ENCODE results near the gene SMCP.

The SMCP gene

GRCh38 chr1:152878042-152878441 is at the start of gene SMCP:
TSS of gene SMCP (plus strand) at chr1:152878322. CDS start at chr1:152884423, 6,101 bp downstream.
- Histone ChIP-seq H3K4me1 (ENCODE audit: insufficient read depth, low read length) (no peaks in the 10 kb centered on the region), H3K9ac (ENCODE audit: low read depth, low read length) (no peak within 1 kb of the TSS), H3K9me3 (ENCODE audit: control insufficient read depth, insufficient read depth, low read length) (no peaks in the 10 kb centered on the region), H3K36me3 (ENCODE audit: insufficient read depth, low read length) (no peaks in the 10 kb centered on the region)

DNA sequence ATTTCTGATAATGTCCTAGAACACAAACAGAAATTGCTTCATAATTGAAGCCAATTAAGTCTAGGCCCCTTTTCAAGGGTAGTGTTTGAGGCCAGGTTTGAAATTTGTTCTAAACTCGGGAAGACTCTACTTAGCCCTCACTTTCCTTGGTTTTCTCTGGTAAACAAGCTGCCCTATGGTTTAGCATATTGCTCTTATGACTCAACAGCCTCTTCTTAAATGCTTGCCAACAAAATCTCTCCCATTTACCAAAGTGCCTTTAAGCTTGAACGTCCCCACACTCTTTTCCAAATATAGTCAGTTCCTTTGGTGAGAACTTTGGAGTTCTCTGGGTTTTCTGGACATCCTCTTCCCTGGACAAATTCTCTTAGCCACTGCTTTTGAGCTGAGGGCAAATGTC is 41.3 kb upstream of the SMCP start:
- H3K9ac ChIP-seq (ENCODE audit: low read depth, low read length) = no peak overlapping the region

DNA sequence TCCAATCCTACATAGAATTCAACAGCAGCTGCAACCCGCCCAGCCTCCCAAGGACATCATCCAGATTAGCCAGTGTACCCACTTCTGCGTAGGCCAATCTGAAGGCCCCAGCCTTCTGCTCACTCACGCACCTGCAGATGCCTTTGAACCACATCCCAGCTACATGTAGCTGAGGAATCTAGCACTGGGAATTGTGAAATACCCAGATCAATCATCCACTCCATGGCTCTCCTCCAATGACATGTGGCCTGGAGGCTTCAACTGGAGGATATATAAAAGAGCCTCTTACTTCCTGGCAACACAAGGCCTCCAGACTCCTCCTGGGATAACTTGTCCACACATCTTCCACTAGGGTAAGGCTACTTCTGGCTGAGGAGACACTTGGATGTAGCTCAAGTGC is 35.6 kb upstream of the SMCP start, which contains the start of gene LCE6A:
LCE6A (plus strand) TSS at position 301 of the 400 bp plus-strand sequence. CDS start 665 bp downstream, outside the sequence.
- H3K9ac ChIP-seq (ENCODE audit: low read depth, low read length) = no peak within 1 kb of the TSS
- no peaks in the 10 kb centered on the region for H3K9me3 ChIP-seq (ENCODE audit: control insufficient read depth, insufficient read depth, low read length)
- H3K4me1 ChIP-seq (ENCODE audit: insufficient read depth, low read length) = no peaks in the 10 kb centered on the region
- no peaks in the 10 kb centered on the region for H3K36me3 ChIP-seq (ENCODE audit: insufficient read depth, low read length)

More for the DNA sequence above, 41.3 kb upstream of the SMCP start:
- Histone ChIP-seq H3K36me3 (ENCODE audit: insufficient read depth, low read length) (no peaks in the 10 kb centered on the region), H3K9me3 (ENCODE audit: control insufficient read depth, insufficient read depth, low read length) (no peaks in the 10 kb centered on the region), H3K4me1 (ENCODE audit: insufficient read depth, low read length) (no peaks in the 10 kb centered on the region)

GRCh38 chr1:152855661-152856060 is 22.5 kb upstream of the SMCP start:
- no peaks in the 10 kb centered on the region for H3K9me3 ChIP-seq (ENCODE audit: control insufficient read depth, insufficient read depth, low read length)
- H3K36me3 ChIP-seq (ENCODE audit: insufficient read depth, low read length) = no peaks in the 10 kb centered on the region
- no peak overlapping the region for H3K9ac ChIP-seq (ENCODE audit: low read depth, low read length)
- no peaks in the 10 kb centered on the region for H3K4me1 ChIP-seq (ENCODE audit: insufficient read depth, low read length)

DNA sequence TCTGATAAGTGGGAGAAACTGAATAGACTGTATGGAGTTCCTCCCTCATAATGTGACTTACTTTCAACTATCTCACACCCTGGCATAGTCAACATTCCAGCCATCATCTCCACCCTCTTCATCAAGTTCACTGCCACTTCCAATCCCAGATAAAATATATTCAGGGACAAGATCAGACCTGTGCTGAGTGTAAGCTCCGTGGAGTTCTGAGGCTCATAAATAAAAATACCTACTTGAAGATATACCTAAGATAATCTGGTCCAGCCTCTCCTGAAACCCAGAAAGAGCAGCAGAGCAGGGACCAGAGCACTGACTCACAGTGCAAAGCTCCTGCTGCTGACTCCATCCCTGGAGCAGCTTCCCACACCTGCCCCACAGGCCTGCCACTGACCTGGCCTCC is 20.1 kb upstream of the SMCP start:
- Histone ChIP-seq H3K4me1 (ENCODE audit: insufficient read depth, low read length) (no peaks in the 10 kb centered on the region), H3K36me3 (ENCODE audit: insufficient read depth, low read length) (no peaks in the 10 kb centered on the region), H3K9ac (ENCODE audit: low read depth, low read length) (no peak overlapping the region), H3K9me3 (ENCODE audit: control insufficient read depth, insufficient read depth, low read length) (no peaks in the 10 kb centered on the region)

DNA sequence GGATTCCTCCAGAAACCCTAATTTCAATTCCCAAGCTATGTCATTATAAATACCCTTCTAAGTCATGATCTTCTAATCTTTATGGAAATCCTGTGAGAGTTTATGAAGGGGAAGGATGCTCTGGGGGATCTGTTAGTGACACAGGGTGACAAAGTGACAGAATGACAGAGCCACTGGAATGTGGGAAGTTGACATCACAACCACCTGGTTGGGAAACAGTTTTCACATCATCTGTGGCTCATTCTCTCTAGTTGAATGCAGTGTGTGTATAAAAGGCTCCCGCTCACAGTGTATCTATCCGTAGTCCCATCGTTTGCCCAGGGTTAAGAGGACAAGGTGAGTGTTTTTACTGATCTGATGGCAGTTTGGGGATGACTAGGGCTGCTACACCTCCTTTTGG is 18.4 kb upstream of the SMCP start, which contains the start of gene LCE7A:
LCE7A (plus strand) TSS at position 301 of the 400 bp plus-strand sequence. CDS start 702 bp downstream, outside the sequence.
- Histone ChIP-seq H3K9ac (ENCODE audit: low read depth, low read length) (no peak within 1 kb of the TSS), H3K9me3 (ENCODE audit: control insufficient read depth, insufficient read depth, low read length) (no peaks in the 10 kb centered on the region), H3K4me1 (ENCODE audit: insufficient read depth, low read length) (no peaks in the 10 kb centered on the region), H3K36me3 (ENCODE audit: insufficient read depth, low read length) (no peaks in the 10 kb centered on the region)

- no peaks in the 10 kb centered on the region for H3K4me1 ChIP-seq (ENCODE audit: insufficient read depth, low read length)
- no peaks in the 10 kb centered on the region for H3K9me3 ChIP-seq (ENCODE audit: control insufficient read depth, insufficient read depth, low read length)
- H3K36me3 ChIP-seq (ENCODE audit: insufficient read depth, low read length) = no peaks in the 10 kb centered on the region
- H3K9ac ChIP-seq (ENCODE audit: low read depth, low read length) = no peak overlapping the region
Measured at GRCh38 chr1:152860129-152860528, 18.0 kb upstream of the SMCP start.

DNA sequence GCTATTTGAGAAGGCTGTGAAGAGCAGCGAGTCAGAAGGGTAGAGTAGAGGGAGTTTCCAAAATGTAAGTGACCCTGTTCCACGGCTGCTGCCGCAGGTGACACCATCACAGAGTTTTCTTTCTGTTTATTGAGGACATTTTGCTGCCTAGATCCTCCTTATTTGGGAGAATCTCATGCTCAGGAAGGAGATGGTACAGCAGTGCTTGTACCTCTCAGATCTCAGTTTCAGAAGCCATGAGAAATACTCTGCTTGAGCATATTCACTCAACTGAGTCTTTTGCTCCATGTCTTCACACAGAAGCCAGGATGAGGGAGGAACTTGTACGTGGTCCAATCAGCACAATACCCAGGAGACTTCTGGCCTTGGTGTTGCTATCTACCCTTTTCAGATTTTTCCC is 16.7 kb upstream of the SMCP start:
- H3K36me3 ChIP-seq (ENCODE audit: insufficient read depth, low read length) = no peaks in the 10 kb centered on the region
- H3K9ac ChIP-seq (ENCODE audit: low read depth, low read length) = no peak overlapping the region
- no peaks in the 10 kb centered on the region for H3K4me1 ChIP-seq (ENCODE audit: insufficient read depth, low read length)
- H3K9me3 ChIP-seq (ENCODE audit: control insufficient read depth, insufficient read depth, low read length) = no peaks in the 10 kb centered on the region

DNA sequence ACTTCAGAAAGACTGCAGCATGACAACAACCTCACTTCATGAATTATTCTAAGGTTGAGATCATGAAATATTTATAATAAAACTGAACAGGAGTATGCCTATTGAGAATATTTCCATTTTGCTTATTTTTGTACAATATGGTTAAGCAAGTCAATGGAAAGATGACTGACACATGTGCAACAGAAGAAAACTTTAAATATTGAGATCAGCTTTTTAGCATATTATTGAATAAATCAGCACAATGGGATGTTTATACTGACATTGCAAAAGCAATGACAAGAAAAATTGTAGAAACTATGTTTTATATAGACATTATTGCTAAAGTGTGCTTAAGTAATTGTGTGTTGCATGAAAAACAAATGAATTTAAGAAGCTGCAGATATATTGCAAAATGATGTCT is 13.7 kb upstream of the SMCP start:
- Histone ChIP-seq H3K9me3 (ENCODE audit: control insufficient read depth, insufficient read depth, low read length) (no peaks in the 10 kb centered on the region), H3K36me3 (ENCODE audit: insufficient read depth, low read length) (no peaks in the 10 kb centered on the region), H3K4me1 (ENCODE audit: insufficient read depth, low read length) (no peaks in the 10 kb centered on the region), H3K9ac (ENCODE audit: low read depth, low read length) (no peak overlapping the region)

- H3K9me3 ChIP-seq (ENCODE audit: control insufficient read depth, insufficient read depth, low read length) = no peaks in the 10 kb centered on the region
- no peaks in the 10 kb centered on the region for H3K36me3 ChIP-seq (ENCODE audit: insufficient read depth, low read length)
- H3K9ac ChIP-seq (ENCODE audit: low read depth, low read length) = no peak overlapping the region
- no peaks in the 10 kb centered on the region for H3K4me1 ChIP-seq (ENCODE audit: insufficient read depth, low read length)
Measured at GRCh38 chr1:152866321-152866720, 11.8 kb upstream of the SMCP start.

DNA sequence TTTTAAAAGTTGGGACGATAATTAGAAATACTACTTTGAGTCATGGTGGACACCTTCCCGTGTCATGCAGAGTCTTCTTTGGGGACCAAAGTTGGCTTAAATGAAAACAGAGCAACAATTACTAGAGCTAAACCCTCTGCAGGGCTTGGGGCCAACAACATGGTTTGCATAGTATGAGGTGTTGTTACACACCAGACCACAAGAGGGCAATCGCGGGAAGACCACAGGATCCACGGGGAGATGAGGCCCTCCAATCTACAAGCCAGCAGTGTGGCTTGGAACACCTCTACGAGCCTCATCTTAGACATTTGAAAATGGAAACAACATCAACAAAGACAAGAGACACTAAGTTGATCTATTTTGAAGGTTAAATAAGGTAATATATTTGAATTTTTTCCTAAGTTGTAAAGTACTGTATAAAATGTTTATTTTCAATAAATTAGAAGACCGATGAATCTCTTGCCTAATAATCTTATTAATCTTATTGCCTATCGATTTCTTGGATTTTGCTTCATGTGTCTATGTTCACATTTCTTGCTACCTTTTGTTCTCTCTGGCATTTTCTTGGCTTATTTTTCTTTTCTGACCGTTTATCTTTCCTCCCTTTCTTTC is 8.2 kb upstream of the SMCP start:
- H3K9ac ChIP-seq (ENCODE audit: low read depth, low read length) = no peak overlapping the region
- H3K9me3 ChIP-seq (ENCODE audit: control insufficient read depth, insufficient read depth, low read length) = no peaks in the 10 kb centered on the region
- no peaks in the 10 kb centered on the region for H3K36me3 ChIP-seq (ENCODE audit: insufficient read depth, low read length)
- H3K4me1 ChIP-seq (ENCODE audit: insufficient read depth, low read length) = no peaks in the 10 kb centered on the region

- H3K9ac ChIP-seq (ENCODE audit: low read depth, low read length) = peak overlapping the region; percentile 17; the same call in 1 of the 2 replicates
Measured at GRCh38 chr1:152870831-152871730, 7.0 kb upstream of the SMCP start.

GRCh38 chr1:152871731-152872126 is 6.4 kb upstream of the SMCP start:
- Histone ChIP-seq H3K9me3 (ENCODE audit: control insufficient read depth, insufficient read depth, low read length) (no peaks in the 10 kb centered on the region), H3K36me3 (ENCODE audit: insufficient read depth, low read length) (no peaks in the 10 kb centered on the region), H3K4me1 (ENCODE audit: insufficient read depth, low read length) (no peaks in the 10 kb centered on the region), H3K9ac (ENCODE audit: low read depth, low read length) (no peak overlapping the region)

More at GRCh38 chr1:152870831-152871730, 7.0 kb upstream of the SMCP start:
- H3K4me1 ChIP-seq (ENCODE audit: insufficient read depth, low read length) = no peaks in the 10 kb centered on the region
- H3K36me3 ChIP-seq (ENCODE audit: insufficient read depth, low read length) = no peaks in the 10 kb centered on the region
- H3K9me3 ChIP-seq (ENCODE audit: control insufficient read depth, insufficient read depth, low read length) = no peaks in the 10 kb centered on the region

- H3K9me3 ChIP-seq (ENCODE audit: control insufficient read depth, insufficient read depth, low read length) = no peaks in the 10 kb centered on the region
- H3K36me3 ChIP-seq (ENCODE audit: insufficient read depth, low read length) = no peaks in the 10 kb centered on the region
- no peak overlapping the region for H3K9ac ChIP-seq (ENCODE audit: low read depth, low read length)
- no peaks in the 10 kb centered on the region for H3K4me1 ChIP-seq (ENCODE audit: insufficient read depth, low read length)
Measured at GRCh38 chr1:152873495-152873894, 4.6 kb upstream of the SMCP start.

- no peak overlapping the region for H3K9ac ChIP-seq (ENCODE audit: low read depth, low read length)
- no peaks in the 10 kb centered on the region for H3K36me3 ChIP-seq (ENCODE audit: insufficient read depth, low read length)
- H3K9me3 ChIP-seq (ENCODE audit: control insufficient read depth, insufficient read depth, low read length) = no peaks in the 10 kb centered on the region
- no peaks in the 10 kb centered on the region for H3K4me1 ChIP-seq (ENCODE audit: insufficient read depth, low read length)
Measured at GRCh38 chr1:152876827-152877226, 1.3 kb upstream of the SMCP start.

All from ES-I3 (cell line).